ENCODE results near the gene DPY19L2.

DNA sequence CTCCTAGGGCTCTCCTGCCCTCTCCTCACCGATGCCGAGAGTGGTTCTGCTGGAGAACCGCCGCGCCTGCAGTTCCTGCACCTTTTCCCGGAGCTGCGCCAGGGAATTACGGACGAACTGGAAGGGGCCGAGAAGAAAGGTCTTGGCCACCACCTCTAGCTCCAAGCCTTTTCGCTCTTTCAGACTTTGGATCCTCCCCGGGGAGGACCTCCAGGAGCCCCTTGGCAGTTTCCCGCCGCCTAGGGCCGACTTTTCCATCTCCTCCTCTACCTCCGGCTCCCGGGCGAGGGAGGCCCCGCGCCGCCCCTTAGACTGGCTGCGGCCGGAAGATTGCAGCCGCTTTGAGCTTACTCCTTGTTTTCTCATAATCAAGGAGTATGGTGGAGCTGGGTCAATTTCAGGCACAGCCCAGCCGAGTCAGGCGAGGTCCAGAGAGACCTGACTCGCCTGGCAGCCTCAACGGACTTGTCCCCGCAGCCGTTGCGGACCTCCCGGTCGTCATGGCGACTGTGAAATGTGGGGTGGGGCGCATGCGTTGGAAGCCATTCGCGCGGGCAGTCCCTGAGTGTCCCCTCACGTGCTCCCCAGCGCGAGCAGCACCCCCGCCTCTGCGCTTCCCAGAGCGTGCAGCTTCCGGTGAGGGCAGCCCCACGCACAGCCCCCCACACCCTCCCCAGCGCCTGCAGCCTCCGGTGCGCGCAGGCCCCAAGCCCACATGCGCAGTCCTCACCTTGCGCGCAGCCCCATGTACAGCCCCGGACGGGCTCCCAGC lies at the start of gene DPY19L2:
- TF ChIP-seq, protein P1, sequence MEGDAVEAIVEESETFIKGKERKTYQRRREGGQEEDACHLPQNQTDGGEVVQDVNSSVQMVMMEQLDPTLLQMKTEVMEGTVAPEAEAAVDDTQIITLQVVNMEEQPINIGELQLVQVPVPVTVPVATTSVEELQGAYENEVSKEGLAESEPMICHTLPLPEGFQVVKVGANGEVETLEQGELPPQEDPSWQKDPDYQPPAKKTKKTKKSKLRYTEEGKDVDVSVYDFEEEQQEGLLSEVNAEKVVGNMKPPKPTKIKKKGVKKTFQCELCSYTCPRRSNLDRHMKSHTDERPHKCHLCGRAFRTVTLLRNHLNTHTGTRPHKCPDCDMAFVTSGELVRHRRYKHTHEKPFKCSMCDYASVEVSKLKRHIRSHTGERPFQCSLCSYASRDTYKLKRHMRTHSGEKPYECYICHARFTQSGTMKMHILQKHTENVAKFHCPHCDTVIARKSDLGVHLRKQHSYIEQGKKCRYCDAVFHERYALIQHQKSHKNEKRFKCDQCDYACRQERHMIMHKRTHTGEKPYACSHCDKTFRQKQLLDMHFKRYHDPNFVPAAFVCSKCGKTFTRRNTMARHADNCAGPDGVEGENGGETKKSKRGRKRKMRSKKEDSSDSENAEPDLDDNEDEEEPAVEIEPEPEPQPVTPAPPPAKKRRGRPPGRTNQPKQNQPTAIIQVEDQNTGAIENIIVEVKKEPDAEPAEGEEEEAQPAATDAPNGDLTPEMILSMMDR (IDR thresholded peaks at IDR 0.05): no peak
- TF ChIP-seq POLR2A (IDR thresholded peaks at IDR 0.05; ENCODE audit: low read depth): no peak

All from esophagus muscularis mucosa (tissue), 3 donors.